Hematopoietic multipotent progenitor cell treated with erythropoietin and hydrocortisone succinate and interleukin-3 and kit ligand, for 15 days (in vitro differentiated cells): ENCODE results near the gene AK1.

Experiments used
- DNase-seq: peaks from one replicate; pipeline ENCODE4 v3.0.0-alpha.2; 2015; ENCODE audit warnings: low spot score

Gene AK1

DNA sequence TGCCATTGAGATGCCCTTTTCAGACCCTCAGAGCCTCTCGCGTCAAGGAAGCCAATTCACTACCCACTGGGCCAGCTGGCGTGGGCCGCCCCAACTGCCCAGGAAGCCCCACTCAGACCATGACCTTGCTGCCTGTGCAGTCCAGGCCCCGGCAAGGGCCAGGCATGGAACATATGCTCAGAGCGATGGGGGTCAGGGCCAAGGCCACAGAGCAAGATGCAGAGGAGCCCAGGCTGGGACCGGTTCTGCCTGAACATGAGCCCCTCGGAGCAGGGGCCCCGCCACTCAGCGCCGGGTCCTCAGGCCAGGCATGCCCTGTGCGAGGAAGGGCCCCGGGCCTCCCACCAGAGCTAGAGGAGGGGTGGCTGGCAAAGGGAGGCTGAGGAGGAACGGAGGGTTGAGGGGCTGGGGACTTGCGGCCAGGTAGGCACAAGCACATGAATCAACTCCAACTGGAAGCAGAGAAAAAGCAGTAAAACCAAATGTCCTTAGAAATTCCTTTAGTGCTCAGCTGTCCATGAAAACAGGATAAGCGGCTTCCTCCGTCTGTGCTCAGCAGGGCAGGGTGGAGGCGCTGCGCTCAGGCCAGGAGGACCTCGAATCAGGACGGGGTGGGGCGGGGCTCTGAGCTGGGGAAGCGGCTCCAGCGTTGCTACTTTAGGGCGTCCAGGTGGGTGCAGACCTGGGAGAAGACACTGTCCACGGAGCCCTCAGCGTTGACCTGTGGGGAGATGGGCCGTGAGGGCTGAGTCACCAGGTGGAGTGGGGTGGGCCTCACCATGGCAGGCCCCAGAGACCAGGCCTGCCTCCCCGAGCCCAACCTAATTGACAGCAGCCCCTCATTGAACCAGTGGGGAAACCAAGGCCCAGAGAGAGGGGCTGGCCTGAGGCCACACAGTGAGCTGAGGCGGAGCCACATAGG, 9.9 kb downstream of the AK1 start:
- DNase-seq = no peak

DNA sequence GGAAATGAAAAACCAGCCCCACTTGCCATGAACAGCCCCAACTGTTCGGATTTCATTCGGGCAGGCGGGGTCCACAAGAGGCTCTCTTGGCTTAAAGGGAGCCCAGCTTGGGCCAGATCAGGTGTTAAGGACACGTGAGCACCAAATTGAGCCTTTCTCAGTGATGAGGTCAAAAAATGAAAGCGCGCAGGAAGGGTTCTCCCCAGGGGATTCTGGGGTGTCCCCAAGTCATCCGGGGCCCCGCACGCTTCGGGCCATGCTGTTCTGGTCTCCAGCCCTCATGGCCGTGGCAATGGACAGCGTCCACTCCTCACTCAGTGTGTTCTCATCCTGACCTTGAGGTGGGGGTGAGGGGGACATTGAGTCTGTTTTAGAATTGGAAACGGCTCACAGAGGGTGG, 10.9 kb downstream of the AK1 start:
- no peak for DNase-seq

GRCh38 chr9:127865645-127866464, 11.6 kb downstream of the AK1 start:
- DNase-seq = no peak

DNA sequence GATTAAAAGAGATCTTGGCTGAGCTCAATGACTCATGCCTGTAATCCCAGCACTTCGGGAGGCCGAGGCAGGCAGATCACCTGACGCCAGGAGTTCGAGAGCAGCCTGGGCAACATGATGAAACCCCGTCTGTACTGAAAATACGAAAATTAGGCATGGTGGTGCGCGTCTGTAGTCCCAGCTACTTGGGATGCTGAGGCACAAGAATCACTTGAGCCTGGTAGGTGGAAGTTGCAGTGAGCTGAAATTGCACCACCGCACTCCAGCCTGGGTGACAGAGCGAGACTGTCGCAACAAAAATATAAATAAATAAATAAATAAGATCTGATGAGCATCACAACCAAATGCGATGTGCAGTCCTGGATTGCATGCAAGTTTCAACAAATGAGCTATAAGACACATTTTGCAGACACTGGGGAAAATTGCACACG, 14.3 kb downstream of the AK1 start:
- no peak for DNase-seq

DNA sequence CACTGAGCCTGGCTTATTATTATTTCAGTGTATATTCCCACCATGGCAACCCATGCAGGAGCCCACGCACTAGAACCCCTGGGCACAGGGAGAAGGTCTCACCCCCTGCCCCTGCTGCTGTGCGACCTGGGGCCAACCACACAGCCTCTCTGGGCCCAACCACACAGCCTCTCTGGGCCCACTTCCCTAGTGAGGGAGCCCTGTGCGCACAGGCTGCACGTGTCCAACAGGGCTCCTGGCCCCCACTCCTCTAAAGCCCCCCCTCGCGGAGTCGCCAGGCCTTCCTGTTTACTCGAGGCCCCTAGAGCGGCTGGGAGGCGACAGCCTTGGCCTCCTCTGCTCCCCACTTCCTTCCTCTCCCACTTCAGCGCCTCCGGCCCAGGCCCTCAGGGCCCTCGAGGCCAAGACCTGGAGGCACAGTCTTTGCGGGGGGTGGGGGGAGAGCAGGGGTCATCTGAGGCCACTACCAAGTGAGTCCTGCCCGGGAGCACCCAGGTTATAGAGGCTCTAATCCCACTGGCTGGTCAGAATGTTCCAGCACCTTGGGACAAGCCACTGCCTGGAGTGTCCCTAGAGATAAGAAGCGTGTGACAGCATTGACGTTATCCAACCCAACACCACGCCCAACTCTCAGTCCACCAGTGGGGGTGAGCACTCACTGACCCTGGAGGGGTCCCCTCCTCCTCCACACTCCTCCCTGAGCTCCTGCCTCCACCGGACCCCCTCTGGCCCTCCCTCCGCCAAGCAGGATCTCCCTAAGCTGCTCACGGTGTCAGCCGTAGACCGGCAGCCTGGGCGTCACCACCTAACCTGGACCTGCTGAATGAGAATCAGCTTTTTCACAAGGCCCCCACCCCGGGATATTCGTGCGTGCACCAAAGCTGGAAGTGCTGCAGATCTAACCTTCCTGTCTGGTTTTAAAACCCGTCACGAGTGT, 15.1 kb downstream of the AK1 start:
- no peak for DNase-seq

- no peak for DNase-seq
These were observed 16.7 kb downstream of the AK1 start for GRCh38 chr9:127860779-127861178.

DNA sequence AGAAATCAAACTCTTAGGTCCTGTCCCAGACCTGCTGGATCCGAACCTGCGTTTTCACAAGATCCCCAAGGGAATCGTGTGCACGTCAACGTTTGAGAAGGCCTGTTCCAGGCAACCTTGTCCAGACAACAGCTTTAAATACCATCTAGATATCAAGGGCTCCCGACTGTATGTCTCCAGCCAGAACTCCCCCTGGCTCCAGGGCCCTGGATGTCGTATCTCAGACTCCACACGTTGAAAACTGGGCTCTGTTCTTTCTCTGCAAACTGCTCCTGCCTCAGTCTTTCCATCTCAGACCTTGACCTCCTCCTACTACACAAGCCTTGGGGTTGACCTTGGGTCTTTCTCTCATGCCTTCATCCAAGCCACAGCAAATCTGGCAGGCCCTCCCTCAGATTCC, 17.2 kb downstream of the AK1 start:
- DNase-seq = no peak

GRCh38 chr9:127858041-127858512, 19.4 kb downstream of the AK1 start:
- DNase-seq = peak; percentile 59

DNA sequence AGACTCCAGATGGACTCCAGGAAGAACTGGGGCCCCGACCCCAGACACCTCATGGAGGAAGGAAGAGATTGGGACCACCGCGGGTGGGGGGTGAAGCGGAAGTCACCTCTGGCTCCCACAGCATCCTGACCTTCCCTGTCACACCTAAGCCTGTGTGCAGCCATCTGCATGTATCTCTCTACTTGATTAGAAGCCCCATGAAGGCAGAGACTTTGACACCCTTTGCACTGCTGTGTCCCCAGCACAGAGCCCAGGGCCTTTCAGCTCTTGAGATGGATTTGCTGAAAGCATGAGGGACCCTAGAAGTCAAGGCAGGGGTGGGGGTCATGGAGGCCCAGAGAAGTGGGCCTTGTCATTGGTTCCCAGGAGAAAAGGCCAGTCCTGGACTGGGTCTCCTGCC, 20.2 kb downstream of the AK1 start:
- no peak for DNase-seq

DNA sequence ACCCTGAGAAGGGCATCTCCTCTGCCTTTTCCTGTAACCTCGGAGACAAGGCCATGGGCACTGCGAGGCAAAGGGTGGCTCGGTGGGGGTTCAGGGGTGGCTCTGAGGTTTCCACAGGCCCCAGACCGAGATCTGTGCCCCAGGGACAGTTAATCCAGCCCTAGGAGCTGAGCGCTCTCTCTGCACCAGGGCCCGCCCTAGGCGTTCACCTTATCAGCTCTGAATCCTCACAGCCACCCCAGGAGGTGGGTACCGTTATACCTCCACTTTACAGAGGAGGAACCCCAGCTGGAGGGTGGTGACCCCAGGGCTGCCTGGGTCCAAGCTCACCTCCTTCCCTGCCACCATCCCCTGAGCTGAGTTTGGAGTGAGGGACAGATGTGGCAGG, 20.8 kb downstream of the AK1 start:
- DNase-seq = peak; percentile 75

- no peak for DNase-seq
These were observed 21.3 kb downstream of the AK1 start for GRCh38 chr9:127856094-127856728.

- DNase-seq = no peak
These were observed 22.0 kb downstream of the AK1 start for GRCh38 chr9:127855522-127855921.

DNA sequence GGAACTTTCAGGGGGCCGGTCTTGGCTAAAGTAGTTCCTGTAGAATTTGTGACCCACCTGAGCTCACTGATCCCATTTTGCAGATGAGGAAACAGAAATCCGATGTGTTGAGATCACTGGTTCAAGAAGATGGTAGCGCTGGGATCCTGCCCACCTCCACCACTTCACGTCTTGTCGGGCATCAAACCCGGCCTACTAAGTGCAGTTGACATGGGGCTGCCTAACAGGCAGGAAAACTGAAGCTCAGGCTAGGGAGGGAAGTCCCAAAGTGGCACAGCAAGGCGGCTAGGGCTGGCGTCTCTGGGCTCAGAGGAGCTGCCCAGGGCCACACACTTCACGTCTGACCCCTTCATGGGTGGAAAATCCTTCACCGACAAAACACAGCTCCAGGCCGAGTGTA, 22.5 kb downstream of the AK1 start:
- DNase-seq = no peak

DNA sequence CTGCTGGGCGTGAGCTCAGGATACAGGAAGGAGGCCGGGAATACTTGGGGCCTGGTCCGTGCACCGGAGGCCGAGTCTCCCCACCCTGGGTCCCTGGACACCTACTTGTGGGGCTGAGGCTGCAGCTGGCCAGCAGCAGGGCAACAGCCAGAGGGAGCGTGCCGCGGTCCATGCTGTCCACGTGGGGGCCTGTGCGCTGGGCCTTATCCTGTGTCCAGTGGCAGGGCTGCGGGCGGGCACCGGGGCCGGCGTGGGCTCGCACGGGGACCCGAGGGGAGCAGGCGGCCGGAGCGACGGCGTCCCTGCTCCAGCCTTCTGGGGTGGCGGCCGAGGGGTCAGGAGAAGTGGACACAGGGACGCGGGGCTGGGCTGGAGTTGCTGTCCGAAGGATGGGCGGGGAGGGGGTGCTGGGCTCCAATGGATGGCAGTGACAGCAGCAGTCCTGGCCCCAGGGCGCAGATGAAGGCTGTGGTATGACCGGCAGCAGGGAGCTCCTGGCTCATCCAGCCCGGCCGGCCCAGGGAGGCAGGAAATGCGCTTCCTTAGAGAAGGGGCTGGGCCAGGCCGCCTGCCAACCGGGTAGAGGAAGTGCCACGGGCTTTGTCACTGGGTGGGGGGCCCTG, 23.2 kb downstream of the AK1 start, which contains the start of gene ENG:
Gene ENG (minus strand): TSS at position 475 of the 623 bp plus-strand sequence. CDS start 303 bp downstream, at position 172.
- no peak for DNase-seq

DNA sequence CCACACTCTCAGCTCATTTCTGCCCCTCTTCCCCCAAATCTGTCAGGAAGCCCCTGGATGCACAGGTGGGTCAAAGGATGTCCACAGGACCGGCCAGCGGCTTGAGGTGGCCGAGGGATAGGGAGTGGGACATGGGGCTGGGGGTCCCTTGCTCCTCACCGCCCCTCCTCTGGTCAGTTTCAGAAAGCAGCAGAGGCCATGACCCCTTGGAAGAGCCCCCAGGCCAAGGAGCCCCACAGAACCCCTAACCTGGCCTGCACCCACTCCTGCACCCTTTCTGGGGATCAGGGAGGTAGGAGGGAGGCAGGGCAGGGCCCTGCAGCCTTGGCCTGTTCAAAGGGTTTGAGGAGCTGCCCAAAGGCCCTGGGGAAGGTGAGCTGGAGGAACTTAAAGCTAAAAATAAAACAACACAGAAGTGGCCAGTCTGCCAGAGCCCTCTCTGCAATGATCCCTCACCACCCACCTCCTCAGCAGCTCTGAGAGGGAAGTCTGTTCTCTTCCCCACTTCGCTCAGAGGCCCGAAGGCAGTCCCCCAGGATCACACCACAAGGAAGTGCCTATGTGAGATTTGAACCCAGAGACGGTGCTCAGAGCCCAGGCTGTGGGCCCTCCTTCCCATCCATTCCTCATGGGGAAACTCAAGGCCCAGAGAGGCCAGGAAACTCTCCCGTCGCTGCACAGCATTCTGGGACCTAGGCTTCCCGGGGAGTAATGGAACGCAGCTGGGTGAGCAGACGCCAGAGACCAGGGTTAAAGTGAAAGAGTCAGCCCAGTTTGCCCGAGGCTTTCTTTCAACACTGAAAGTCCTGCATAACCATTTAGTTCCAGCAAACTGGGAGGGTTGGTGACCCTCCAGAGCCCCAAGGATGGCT, 23.9 kb downstream of the AK1 start:
- no peak for DNase-seq

DNA sequence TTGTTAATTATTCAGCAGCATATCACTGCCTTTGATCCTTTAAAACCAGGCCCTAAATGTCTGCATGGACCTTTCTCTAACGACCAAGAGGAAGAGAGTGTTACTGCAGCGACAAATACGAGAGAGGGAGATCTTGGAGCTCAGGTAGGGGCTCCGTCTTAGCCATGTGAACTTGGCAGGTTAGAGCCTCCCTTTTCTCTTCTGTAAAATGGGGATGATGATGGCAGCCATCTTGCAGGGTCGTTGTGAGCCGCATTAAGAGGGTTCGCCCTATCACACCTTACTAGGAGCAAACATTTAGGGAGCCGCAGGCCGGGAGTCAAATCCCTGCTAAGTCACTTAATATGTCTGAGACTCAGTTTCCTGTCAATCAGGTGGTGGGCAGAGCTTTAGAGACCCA, 24.6 kb downstream of the AK1 start:
- DNase-seq = no peak

- no peak for DNase-seq
These were observed 27.1 kb downstream of the AK1 start for GRCh38 chr9:127850286-127850830.

- DNase-seq = no peak
These were observed 28.5 kb downstream of the AK1 start for GRCh38 chr9:127848756-127849504.
